Lung (tissue), 12 donors: Measurements from ENCODE around the gene GLRA1. TPM values are rescaled to one million over a fixed set of nuclear protein-coding genes. Genes with fewer than 3 reads are reported as not detected.
A peak's percentile ranks its signal among the peaks of the same experiment; 100 is the strongest.

Source experiments
- ATAC-seq: fragments of 200-7000 bp; cut with Tn5 transposase; one replicate; pipeline ENCODE4 v1.9.1; 2020; ENCODE audit warnings: moderate number of reproducible peaks; ENCODE audit not compliant: insufficient read depth, low FRiP score
- DNase-seq, 3 donors: peaks; one replicate each; pipeline ENCODE4 v3.0.0-alpha.2; 2013 to 2017
- H3K27ac ChIP-seq, 2 donors: one replicate each; pipeline ENCODE4 v1.5.1; 2013; ENCODE audit warnings: mild to moderate bottlenecking in 2 of 2, moderate library complexity in 2 of 2, control low read depth in 1 of 2, inconsistent platforms in 1 of 2, low read depth in 1 of 2, low read length in 1 of 2
- H3K27me3 ChIP-seq, 3 donors: one replicate each; pipeline ENCODE4 v1.5.1; 2013; ENCODE audit warnings: low read length in 2 of 3; ENCODE audit not compliant: control insufficient read depth in 3 of 3, insufficient read depth in 3 of 3
- H3K36me3 ChIP-seq, 4 donors: one replicate each; pipeline ENCODE4 v1.5.1; 2013; ENCODE audit warnings: low read length in 4 of 4, mild to moderate bottlenecking in 1 of 4, moderate library complexity in 1 of 4; ENCODE audit not compliant: control insufficient read depth in 4 of 4, insufficient read depth in 4 of 4
- H3K4me1 ChIP-seq, 5 donors: one replicate each; pipeline ENCODE4 v1.5.1; 2013; ENCODE audit warnings: low read length in 5 of 5, mild to moderate bottlenecking in 2 of 5, moderate library complexity in 1 of 5; ENCODE audit not compliant: control insufficient read depth in 5 of 5, insufficient read depth in 5 of 5
- H3K4me3 ChIP-seq: one replicate; pipeline ENCODE4 v1.5.1; 2013; ENCODE audit warnings: mild to moderate bottlenecking, control low read depth, moderate library complexity
- H3K9ac ChIP-seq, 2 donors: one replicate each; pipeline ENCODE4 v1.5.1; 2013; ENCODE audit warnings: low read length in 2 of 2, control low read depth in 1 of 2; ENCODE audit not compliant: insufficient read depth in 1 of 2
- H3K9me3 ChIP-seq, 4 donors: one replicate each; pipeline ENCODE4 v1.5.1; 2013; ENCODE audit warnings: low read length in 3 of 4, mild to moderate bottlenecking in 1 of 4, moderate library complexity in 1 of 4; ENCODE audit not compliant: control insufficient read depth in 4 of 4, insufficient read depth in 3 of 4
- CTCF ChIP-seq: IDR thresholded peaks from 2 replicates; pipeline ENCODE4 v1.5.1; 2012; ENCODE audit warnings: mild to moderate bottlenecking; ENCODE audit errors: control extremely low read depth, extremely low read depth
- WGBS, 2 donors: extraction: QIAGEN DNeasy Blood & Tissue Kit; methylation state at CpG; one replicate each; pipeline ENCODE4 v1.1.7; 2013; 5-methylcytosine and 5-hydroxymethylcytosine counted together
- polyA plus RNA-seq, 2 donors: library from polyadenylated mRNA; stranded (reverse); fragments of 200-250 nt; gene quantifications; one replicate each; pipeline ENCODE4 v1.2.1, GENCODE V29; 2013
- total RNA-seq, 2 donors: library from RNA; depleted of rRNA in 1 of 2; stranded (reverse); fragments of >200 nt in 1 of 2; gene quantifications; one replicate each; pipeline ENCODE4 v1.2.1, GENCODE V29; 2014 to 2021
- donor health status: control.
- donor health status: control.
- donor health status: Bipolar disorder and iron deficiency.
- donor health status: healthy.
- donor health status: DM: yes; HTN: yes; CAD: no.

Gene GLRA1
- total and polyA plus RNA-seq, 4 donors = not detected

DNA sequence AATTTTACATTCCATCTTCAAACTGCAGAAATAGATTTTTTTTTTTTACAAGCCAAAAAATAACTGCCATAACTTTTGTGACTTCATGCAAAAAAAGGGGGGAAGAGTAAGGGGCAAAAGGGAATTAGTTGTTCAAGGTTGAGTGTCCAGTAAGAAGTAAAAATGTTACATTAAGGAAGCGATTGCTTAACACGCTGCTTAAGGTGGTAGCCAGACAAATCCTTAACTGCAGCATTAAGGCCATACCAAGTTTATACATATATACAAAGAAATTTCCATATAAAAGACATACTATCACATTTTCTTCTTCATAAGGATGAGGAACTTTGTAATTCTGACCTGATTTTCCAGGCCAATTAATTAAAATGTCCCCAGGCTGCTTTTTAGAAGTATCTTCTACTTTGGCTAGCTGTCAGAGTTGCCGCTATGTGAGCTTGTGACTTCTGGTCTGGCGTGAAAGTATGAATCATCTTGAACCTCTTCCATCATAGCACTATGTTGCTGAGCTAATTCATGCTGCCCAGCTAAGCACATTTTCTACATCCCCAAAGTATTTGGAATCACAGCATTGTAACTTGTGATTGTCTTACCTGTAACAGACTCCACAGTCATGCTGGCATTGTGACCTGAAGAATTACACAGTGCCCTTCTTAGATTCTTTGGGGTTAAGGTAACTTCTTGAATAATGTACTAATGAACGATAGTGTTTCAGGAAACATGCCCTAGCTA is 112.9 kb downstream of the GLRA1 start:
- Histone ChIP-seq H3K36me3 (peaks cover 4 to 15% (median 14%) of the 10 kb centered on the region in 4 donors), H3K27ac (peak overlapping the region in 1 of 2 donors; percentile 82)
- no peak for ATAC-seq

GRCh38 chr5:151810897-151811296 is 113.8 kb downstream of the GLRA1 start:
- Histone ChIP-seq H3K4me1 (peaks cover 1 to 27% (median 8%) of the 10 kb centered on the region in 5 donors), H3K27ac (peak overlapping the region in 1 of 2 donors; percentile 29), H3K36me3 (peaks cover 5 to 19% (median 15%) of the 10 kb centered on the region in 4 donors), H3K27me3 (no peaks in the 10 kb centered on the region), H3K9ac (no peak overlapping the region), H3K4me3 (no peak overlapping the region), H3K9me3 (no peaks in the 10 kb centered on the region)
- DNase-seq = no peak
- no peak for TF ChIP-seq CTCF
- 94% methylated on average over 1 of the region's 1 CpG for WGBS, 2 donors
- no peak for ATAC-seq

More for the DNA sequence above, 112.9 kb downstream of the GLRA1 start:
- WGBS, 2 donors = 87 to 89% methylated on average over 5 of the region's 5 CpGs
- no peak for DNase-seq
- Histone ChIP-seq H3K4me3 (no peak overlapping the region), H3K9ac (no peak overlapping the region), H3K4me1 (peaks cover 1 to 26% (median 10%) of the 10 kb centered on the region in 5 donors), H3K27me3 (no peaks in the 10 kb centered on the region), H3K9me3 (no peaks in the 10 kb centered on the region)
- TF ChIP-seq CTCF = no peak

GRCh38 chr5:151810449-151810848 is 114.2 kb downstream of the GLRA1 start:
- peaks cover 1 to 25% (median 6%) of the 10 kb centered on the region in 5 donors for H3K4me1 ChIP-seq
- H3K27me3 ChIP-seq = no peaks in the 10 kb centered on the region
- no peak overlapping the region for H3K27ac ChIP-seq
- no peaks in the 10 kb centered on the region for H3K9me3 ChIP-seq
- WGBS, 2 donors = 41 to 42% methylated on average over 1 of the region's 1 CpG
- ATAC-seq = no peak
- no peak for TF ChIP-seq CTCF
- no peak overlapping the region for H3K4me3 ChIP-seq
- H3K36me3 ChIP-seq = peaks cover 5 to 19% (median 15%) of the 10 kb centered on the region in 4 donors
- no peak for DNase-seq
- H3K9ac ChIP-seq = no peak overlapping the region
